HG03097 (cell line): Measurements from ENCODE around the gene EVI2A.

ENCODE experiments used
- ATAC-seq: cut with Tn5 transposase; IDR thresholded peaks from one replicate; pipeline ENCODE4 v1.9.1; 2021; ENCODE audit not compliant: unreplicated experiment, low FRiP score

Gene EVI2A

DNA sequence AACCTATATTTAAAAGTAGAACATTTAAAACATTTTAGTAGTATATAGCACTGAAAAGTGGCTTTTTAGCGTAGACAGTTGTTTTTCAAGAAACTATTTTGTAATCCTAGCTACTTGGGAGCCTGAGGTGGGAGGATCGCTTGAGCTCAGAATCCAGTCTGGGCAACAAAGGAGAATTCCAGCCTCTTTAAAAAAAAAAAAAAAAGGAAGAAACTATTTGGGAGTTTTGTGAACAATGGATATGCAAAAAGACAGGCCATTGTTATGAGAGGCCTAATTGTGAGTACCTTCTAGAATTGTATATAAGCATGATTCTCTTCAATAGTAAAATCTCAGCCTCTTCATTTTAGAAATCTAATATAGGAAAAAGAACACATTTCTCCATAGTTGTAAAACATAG is 42.0 kb downstream of the EVI2A start:
- ATAC-seq, result no peak

DNA sequence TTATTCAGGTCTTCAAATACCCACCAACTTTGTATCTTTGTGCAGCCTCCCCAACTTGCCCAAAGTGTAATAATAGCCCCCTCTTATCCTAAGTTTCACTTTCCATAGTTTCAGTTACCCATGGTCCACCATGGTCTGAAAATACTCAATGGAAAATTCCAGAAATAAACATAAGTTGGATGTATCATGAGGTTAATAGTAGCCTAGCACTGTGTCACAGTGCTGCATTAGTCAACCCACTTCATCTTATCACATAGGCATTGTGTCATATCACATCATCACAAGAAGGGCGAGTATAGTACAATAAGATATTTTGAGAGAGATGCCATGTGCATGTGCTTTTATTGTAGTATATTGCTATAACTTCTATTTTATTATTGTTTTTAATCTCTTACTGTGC is 46.3 kb downstream of the EVI2A start:
- ATAC-seq, result no peak

DNA sequence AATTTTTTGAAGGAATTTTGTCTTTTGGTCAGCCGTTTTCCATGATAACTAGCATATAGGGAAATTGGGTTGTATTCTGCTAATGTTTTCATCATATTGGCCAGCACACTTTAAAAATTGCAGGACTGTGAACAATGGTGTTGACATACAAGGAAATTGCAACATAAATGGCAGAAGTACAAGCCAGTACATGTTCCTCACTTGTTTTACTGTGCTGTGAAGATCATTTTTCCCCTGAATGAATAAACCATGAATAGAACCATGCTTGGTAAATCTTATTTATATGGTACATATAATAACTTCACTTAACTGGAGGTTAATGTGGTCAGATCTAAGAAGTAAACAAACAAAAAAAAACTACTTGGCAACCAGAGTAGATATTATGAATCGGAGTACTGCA is 47.2 kb downstream of the EVI2A start:
- no peak for ATAC-seq

DNA sequence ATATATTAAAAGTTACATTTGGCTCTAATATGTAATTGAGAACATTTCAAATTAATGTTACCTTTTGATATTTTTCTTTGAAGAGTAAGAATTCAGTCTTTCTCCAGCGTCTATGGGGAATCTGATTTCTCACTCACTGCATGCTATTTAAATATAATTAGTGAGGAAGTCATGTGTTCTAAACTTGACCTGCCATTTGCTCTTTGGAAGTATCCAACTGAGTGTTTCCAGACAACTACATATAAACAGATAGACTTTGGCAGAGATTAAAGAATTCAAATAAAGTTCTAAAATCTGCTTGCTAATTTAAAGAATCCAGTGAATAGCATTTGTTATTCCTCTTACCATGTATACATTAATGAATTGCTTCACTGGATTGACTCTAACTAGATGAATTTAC is 47.9 kb downstream of the EVI2A start:
- ATAC-seq, result no peak

DNA sequence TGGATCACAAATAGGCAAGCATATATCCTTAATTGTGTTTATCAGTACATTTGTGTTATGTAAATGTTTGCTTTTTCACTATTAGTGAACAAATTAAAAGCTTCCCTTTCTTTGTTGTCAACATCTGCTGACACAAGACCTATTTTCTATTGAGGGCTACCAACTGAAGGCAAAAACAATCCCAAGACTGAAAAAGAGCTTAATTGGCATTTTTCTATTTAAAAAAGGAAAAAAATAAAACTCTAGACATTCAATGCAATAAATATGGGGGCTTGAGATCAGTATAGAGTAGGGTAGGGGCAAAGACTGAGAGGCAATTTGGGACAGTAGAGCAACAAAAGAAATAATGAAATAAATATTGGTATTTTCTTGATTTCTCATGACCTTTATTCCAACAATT is 48.6 kb downstream of the EVI2A start:
- ATAC-seq, result no peak

DNA sequence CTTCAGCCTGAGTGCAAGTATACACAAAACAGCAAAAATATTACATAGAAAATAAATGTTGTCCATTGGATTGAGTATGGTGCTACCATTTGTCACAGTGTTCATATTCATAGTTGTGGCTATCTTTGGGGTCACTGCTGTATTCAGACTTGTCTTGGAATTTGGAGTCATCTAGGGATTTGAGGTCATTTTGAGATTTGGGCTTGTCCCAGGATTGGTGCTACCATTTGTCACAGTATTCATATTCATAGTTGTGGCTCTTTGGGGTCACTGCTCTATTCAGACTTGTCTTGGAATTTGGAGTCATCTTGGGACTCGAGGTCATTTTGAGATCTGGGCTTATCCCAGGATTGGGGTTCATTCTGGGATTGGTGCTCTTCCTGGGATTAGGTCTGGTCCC is 49.2 kb downstream of the EVI2A start:
- ATAC-seq, result no peak

DNA sequence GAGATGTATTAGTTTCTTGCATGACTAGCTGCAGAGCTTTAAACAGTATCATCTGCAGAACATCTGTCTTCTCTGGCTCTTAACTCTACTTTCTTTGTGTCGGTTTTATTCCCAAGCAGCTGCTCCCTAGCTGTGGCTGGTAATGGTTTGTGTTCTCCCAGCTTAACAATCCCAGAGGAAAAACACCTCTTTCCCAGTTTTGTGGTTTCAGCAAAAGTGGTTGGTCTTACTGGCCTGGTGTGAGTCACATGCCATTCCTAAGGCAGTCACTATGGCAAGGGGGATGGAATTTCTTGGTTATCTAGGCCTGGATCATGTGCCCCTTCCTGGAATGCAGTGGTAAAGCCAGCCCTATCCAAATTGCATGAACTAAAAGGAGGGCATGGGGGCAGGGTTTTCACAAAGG is 51.8 kb downstream of the EVI2A start:
- ATAC-seq, result no peak

DNA sequence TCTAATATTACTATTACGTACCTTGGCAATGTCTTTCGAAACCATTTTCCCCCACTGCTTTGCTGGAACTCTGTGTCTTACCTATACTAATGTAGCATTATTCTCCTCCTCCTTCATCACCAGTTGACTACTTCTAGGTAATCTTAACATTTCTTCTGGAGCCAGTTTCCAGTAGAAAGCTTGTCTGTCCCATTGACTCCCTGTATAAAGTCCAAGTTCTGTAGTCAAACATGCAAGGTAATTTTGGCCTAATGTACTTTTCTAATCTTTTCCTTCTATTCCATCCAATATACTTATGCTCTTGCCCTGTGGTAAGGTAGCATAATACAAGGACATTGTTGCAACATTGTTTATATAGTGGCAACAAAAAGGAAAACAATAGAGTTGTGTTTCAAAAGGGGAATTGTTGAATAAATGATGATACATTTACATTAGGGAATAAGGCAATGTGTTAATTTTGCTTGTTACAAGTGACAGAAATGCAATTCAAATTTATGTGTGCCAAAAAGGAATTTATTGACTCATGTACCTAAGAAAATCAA is 52.3 kb downstream of the EVI2A start:
- no peak for ATAC-seq
